GM12801 (cell line): Measurements from ENCODE around the gene RNF123.

ENCODE experiments used
- CTCF ChIP-seq: IDR thresholded peaks from one replicate; pipeline ENCODE4 v1.5.1; 2011; ENCODE audit warnings: control low read depth; ENCODE audit not compliant: insufficient read length; ENCODE audit errors: extremely low read depth

The RNF123 gene

GRCh38 chr3:49704629-49705028, 15.3 kb downstream of the RNF123 start:
- TF ChIP-seq CTCF = no peak

- no peak for TF ChIP-seq CTCF
These were observed 16.1 kb downstream of the RNF123 start for GRCh38 chr3:49705390-49705960.

GRCh38 chr3:49706456-49707112, 17.2 kb downstream of the RNF123 start:
- no peak for TF ChIP-seq CTCF

DNA sequence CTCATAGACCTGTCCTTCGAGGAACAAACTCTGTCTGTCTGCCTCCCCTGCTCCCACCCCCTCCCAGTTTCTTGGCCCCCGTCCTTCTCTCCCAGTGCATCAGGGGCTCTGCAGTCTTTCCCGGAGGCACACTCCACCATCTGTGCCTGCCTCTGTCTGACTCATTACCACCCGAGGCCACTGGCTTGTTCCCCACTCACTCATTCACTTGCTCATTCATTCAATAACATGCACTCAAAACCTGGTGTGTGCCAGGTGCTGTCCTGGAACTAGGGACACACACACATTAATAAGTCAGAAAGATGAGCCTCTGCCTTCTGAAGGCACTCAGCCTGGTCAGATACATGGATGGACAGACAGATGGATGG, 17.7 kb downstream of the RNF123 start:
- no peak for TF ChIP-seq CTCF

DNA sequence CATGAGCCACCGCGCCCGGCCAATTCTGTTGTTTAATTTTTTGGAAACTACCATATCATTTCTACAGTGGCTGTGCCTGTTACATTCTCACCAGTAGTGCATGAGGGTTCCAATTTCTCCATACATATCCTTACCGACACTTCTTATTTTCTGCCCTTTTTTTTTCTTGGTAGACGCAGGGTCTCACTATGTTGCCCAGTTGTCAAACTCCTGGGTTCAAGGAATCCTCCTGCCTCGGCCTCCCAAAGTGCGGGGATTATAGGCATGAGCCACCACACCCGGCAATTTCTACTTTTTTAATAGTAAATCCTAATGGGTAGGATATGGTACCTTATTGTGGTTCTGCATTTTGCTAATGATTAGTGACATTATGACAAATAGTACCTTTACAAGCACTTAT, 20.5 kb downstream of the RNF123 start:
- TF ChIP-seq CTCF = no peak

DNA sequence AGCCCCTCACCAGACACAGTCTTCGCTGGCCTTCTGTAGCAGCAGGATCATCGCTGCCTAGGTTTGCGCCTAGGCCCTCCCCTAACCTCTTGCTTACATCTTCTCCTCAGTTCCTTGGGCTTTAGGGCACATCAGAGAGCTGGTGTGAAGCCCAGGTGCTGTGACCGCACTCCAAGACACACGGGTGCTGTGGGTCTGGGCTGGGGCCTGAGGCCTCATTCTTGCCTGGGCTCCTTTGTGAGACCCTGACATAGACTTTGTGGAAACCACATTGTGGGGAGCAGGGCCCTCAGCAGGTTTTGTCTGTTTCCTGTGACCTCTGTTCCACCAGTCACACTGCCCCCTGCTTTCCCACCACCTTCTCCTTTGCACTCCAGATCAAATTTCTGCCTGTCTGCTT, 22.1 kb downstream of the RNF123 start:
- no peak for TF ChIP-seq CTCF

DNA sequence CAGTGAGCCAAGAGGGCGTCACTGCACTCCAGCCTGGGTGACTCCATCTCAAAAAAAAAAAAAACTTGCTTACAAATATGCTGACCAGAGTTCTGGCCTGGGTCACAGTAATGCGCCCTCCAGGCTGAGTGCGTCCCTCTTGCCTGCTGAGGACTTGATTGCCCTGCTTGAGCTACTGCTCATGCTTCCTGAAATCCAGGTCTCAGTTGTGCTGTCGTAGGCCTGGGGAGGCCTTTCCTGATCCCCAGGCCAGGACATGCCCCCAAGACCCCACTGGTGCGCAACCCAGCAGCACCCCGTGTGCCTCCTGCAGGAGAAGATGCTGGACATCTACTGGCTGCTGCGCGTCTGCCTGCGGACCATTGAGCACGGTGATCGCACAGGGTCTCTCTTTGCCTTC, 22.8 kb downstream of the RNF123 start:
- no peak for TF ChIP-seq CTCF
